Activated naive CD4-positive, alpha-beta T cell treated with anti-CD3 and anti-CD28 coated beads for 36 hours (primary cell): ENCODE data around the gene SNX15. TPM values are rescaled to one million over a fixed set of nuclear protein-coding genes. Genes with fewer than 3 reads are reported as not detected.
"Not testable (repeated sequence)": the region's sequence is repeated elsewhere in the genome, so short reads cannot be mapped to it uniquely, and the experiment has no call there.

Experiments used
- CTCF ChIA-PET: fragments of 350-600 bp; sonication (Branson Sonifier 250); formaldehyde crosslinking; loops from one replicate; lab custom pipeline; 2021; ENCODE audit warnings: antibody characterized with exemption; lab: Charles Lee
- DNase-seq: peaks from one replicate; pipeline ENCODE4 v3.0.0-alpha.2; 2020
- H3K27ac Mint-ChIP-seq: one replicate; pipeline ENCODE4 v1.8.0; 2021; ENCODE audit warnings: mild to moderate bottlenecking, mixed read lengths
- H3K27me3 Mint-ChIP-seq: one replicate; pipeline ENCODE4 v1.8.0; 2021; ENCODE audit warnings: low read depth, mixed read lengths
- H3K36me3 Mint-ChIP-seq: one replicate; pipeline ENCODE4 v1.8.0; 2021; ENCODE audit warnings: low read depth, mixed read lengths
- H3K4me1 Mint-ChIP-seq: one replicate; pipeline ENCODE4 v1.8.0; 2021; ENCODE audit warnings: low read depth, mixed read lengths
- H3K4me3 Mint-ChIP-seq: one replicate; pipeline ENCODE4 v1.8.0; 2021; ENCODE audit warnings: mild to moderate bottlenecking, moderate library complexity, mixed read lengths
- H3K9me3 Mint-ChIP-seq: one replicate; pipeline ENCODE4 v1.8.0; 2021; ENCODE audit warnings: mixed read lengths
- intact Hi-C: fragments of 100-400 bp; cut with micrococcal nuclease; formaldehyde crosslinking; loops from one replicate; pipeline ENCODE4 v1.15.1; 2023
- total RNA-seq, 2 experiments: library from RNA; stranded (reverse); gene quantifications; one replicate each; pipeline ENCODE4 v1.2.3, GENCODE V29; 2021

Gene SNX15
- total RNA-seq, 2 experiments from 2014 or later, result 8.9 to 9.4 TPM

DNA sequence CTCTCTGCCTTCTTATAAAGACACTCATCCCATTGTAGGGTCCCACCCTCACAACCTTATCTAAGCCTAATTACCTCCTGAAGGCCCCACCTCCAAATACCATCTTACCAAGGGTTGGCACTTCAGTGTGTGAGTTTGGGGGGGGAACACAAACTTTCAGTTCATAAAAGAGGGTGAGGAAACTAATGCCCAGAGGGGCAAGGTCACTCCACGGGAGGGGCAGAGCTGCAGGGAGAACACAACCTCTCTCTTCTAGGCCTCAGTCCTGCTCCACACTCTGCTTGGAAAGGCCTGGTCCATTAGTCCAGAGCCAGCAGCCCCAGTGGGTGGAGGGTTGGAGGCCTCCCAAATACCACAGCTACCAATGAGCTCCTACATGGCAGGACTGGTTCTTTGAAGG is 27.8 kb upstream of the SNX15 start:
- H3K4me3 Mint-ChIP-seq, result no peak overlapping the region
- no peak overlapping the region for H3K27ac Mint-ChIP-seq

DNA sequence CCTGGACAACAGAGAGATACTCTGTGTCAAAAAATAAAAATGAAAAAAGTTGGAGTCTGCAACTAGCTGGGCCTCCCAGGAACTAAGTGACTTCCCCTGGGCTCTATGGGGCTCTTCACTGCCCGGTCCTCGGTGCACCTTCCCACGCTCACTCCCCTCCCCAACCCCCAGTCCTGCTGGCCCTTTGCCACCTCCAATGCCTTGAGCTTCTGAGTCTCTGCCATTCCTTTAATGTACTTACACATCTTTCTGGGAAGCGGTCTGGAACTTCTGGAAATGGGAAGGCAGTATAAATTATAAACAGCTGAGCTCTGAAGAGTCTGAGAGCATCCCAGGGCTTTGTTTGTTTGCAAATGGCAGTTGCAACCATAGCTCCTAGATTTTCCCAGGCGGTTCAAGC is 24.5 kb upstream of the SNX15 start:
- intact Hi-C loops, result no loop called here
- H3K4me3 Mint-ChIP-seq, result no peak overlapping the region
- CTCF ChIA-PET, result interaction anchor here (1.2 kb wide), 1 partner anchor 12 kb away, joined by 6 read pairs; the partner anchor contains the start of gene ARL2
- no peaks in the 10 kb centered on the region for H3K36me3 Mint-ChIP-seq
- H3K4me1 Mint-ChIP-seq, result peaks cover 7% of the 10 kb centered on the region
- H3K27me3 Mint-ChIP-seq, result no peaks in the 10 kb centered on the region
- H3K27ac Mint-ChIP-seq, result no peak overlapping the region
- no peak for DNase-seq
- no peaks in the 10 kb centered on the region for H3K9me3 Mint-ChIP-seq

More for the DNA sequence above, 27.8 kb upstream of the SNX15 start:
- CTCF ChIA-PET, result interaction anchor here (2.5 kb wide), 1 partner anchor 13 kb away, joined by 9 read pairs; no protein-coding TSS in a partner anchor
- no peaks in the 10 kb centered on the region for H3K9me3 Mint-ChIP-seq
- H3K27me3 Mint-ChIP-seq, result no peaks in the 10 kb centered on the region
- no peaks in the 10 kb centered on the region for H3K36me3 Mint-ChIP-seq
- intact Hi-C loops, result no loop called here
- DNase-seq, result no peak
- peaks cover 7% of the 10 kb centered on the region for H3K4me1 Mint-ChIP-seq

DNA sequence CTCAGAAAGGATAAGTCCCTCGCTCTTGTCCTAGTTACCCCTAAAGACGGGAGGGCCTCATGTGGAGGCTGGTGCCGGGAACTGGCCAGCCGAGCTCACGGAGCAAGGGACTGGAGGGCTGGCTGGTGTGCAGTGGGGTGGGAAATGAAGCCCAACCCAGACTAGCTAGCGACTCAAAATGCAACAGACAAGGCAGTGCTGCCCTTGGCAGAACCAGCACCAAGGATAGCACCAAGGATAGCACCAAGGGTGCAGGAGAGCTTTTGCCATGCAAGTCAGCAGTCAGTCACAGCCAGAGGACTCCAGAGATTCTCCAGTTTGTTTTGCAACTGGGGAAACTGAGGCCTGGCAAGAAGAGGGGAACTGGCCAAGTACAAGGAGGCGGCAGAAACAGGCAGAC is 24.0 kb upstream of the SNX15 start:
- H3K4me1 Mint-ChIP-seq, result peaks cover 5% of the 10 kb centered on the region
- CTCF ChIA-PET, result interaction anchor here (1.2 to 1.4 kb wide), 2 partner anchors 10 to 11 kb away, joined by 4 to 6 read pairs; partner anchors contain the start of gene ARL2
- no peak overlapping the region for H3K4me3 Mint-ChIP-seq
- H3K27ac Mint-ChIP-seq, result no peak overlapping the region
- DNase-seq, result no peak
- H3K9me3 Mint-ChIP-seq, result no peaks in the 10 kb centered on the region
- H3K36me3 Mint-ChIP-seq, result no peaks in the 10 kb centered on the region
- no peaks in the 10 kb centered on the region for H3K27me3 Mint-ChIP-seq
- intact Hi-C loops, result no loop called here

DNA sequence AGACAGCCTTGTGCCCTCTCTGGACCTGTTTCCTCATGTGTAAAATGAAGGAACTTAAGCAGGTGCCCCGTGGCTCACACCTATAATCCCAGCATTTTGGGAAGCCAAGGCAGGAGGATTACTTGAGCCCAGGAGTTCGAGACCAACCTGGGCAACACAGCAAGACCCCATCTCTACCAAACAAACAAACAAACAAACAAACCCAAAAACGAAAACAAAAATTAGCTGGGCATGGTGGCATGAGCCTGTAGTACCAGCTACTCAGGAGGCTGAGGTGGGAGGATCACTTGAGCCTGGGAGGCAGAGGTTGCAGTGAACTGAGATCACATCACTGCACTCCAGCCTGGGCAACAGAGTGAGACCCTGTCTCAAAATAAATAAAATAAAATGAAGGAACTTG is 23.3 kb upstream of the SNX15 start:
- intact Hi-C loops, DNase-seq, H3K9me3 Mint-ChIP-seq, H3K36me3 Mint-ChIP-seq, H3K27me3 Mint-ChIP-seq, H3K4me3 Mint-ChIP-seq, H3K4me1 Mint-ChIP-seq, H3K27ac Mint-ChIP-seq: not testable (repeated sequence)
- CTCF ChIA-PET, result interaction anchor here (1.2 to 1.4 kb wide), 2 partner anchors 9 to 10 kb away, joined by 4 to 6 read pairs; partner anchors contain the start of gene ARL2

DNA sequence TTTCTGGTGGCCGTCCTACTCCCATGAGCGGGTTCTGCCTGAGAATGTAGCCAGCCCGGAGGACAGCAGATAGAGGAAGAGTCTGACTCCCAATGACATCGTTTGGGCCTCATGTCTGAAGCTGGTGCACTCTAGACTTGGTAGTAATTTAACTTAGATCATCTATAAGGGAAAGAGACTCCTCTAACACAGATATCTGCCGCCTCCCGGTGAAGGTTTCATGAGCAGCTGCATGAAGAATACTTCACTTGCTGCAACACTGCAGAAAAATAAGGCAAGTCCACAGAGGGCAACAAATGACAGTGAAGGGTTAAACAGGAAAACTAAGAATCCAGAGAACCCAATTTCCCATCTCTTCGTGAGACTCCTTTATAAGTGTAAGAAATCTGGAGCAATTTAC is 19.2 kb upstream of the SNX15 start:
- H3K27ac Mint-ChIP-seq, result no peak overlapping the region
- no peaks in the 10 kb centered on the region for H3K36me3 Mint-ChIP-seq
- H3K27me3 Mint-ChIP-seq, result no peaks in the 10 kb centered on the region
- H3K9me3 Mint-ChIP-seq, result no peaks in the 10 kb centered on the region
- peaks cover under 1% of the 10 kb centered on the region for H3K4me1 Mint-ChIP-seq
- intact Hi-C loops, result loop anchor here (1.0 kb wide), 1 partner anchor 90 kb away; no protein-coding TSS in a partner anchor
- CTCF ChIA-PET, result no interaction called here
- peak; percentile 34 for DNase-seq
- H3K4me3 Mint-ChIP-seq, result no peak overlapping the region

DNA sequence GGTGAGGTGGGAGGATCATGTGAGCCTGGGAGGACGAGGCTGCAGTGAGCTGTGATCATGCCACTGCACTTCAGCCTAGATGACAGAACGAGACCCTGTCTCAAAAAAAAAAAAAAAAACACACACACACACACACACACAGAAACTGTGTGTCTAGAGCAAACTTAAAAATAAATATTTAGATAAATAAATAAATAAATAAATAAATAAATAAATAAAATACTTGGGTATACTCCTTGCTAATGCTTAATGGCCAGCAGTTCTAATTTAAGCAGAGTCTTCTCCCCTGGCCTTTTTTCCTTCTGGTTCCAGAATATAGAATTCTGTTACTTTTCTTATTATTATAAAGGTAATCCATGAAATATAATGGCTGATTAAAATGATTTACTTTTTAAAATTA is 18.4 kb upstream of the SNX15 start:
- no peak for DNase-seq
- no peaks in the 10 kb centered on the region for H3K27me3 Mint-ChIP-seq
- CTCF ChIA-PET, result interaction anchor here (0.6 to 0.8 kb wide), 2 partner anchors 12 to 162 kb away, joined by 3 read pairs; partner anchors contain the start of gene BATF2
- H3K4me1 Mint-ChIP-seq, result peaks cover 5% of the 10 kb centered on the region
- no peak overlapping the region for H3K4me3 Mint-ChIP-seq
- H3K27ac Mint-ChIP-seq, result no peak overlapping the region
- H3K9me3 Mint-ChIP-seq, result no peaks in the 10 kb centered on the region
- no peaks in the 10 kb centered on the region for H3K36me3 Mint-ChIP-seq
- intact Hi-C loops, result loop anchor here (1.0 kb wide), 1 partner anchor 91 kb away; no protein-coding TSS in a partner anchor

DNA sequence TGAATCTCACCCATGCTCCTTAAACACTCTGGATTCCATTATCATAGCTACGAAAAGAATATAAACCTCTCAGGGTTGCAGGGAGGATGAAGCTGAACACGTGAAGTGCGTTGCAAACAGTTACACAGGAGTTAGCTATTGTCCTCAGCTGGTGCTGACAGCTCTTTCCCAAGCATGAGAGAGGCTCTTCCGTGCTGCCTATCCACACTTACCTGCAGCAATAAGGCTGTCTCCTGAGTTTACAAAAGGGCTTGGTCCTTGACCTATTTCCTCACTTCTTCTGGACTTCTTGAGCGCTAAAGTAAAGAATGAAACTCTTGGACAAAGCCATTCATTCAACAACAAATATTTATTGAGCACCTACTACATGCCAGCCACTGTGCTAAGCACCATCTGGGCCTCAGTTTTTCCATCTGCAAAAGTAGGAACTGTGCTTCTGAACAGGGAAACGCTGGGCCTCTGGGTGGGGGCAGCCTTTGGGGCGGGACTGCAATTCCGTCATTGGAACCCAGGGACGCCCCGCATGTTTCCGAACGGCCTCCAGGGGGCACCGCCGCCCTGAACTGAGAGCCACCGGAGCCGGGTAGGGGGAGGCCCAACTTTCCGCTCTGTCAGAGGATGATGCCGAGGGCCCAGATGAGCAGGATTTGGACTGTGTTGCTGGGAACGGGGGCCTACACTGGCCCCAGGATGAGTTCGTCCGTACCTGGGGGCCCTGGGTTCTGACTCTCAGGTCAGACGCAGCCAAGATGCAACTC is 13.9 kb upstream of the SNX15 start:
- CTCF ChIA-PET, result interaction anchor here (0.6 to 3.8 kb wide), 19 partner anchors 9 to 204 kb away, joined by 3 to 12 read pairs (median 4); partner anchors contain the start of genes TM7SF2, VPS51 and ZNHIT2
- Mint-ChIP-seq H3K4me1 (peaks cover 27% of the 10 kb centered on the region), H3K27me3 (no peaks in the 10 kb centered on the region), H3K36me3 (peaks cover 9% of the 10 kb centered on the region), H3K9me3 (no peaks in the 10 kb centered on the region), H3K27ac (peak overlapping the region; percentile 96), H3K4me3 (peak overlapping the region; percentile 85)
- intact Hi-C loops, result loop anchor here (1.0 to 5.0 kb wide), 10 partner anchors 14 to 317 kb away; partner anchors contain the start of genes CAPN1, CDCA5, POLA2 and PPP2R5B
- DNase-seq, result peak; percentile 96

DNA sequence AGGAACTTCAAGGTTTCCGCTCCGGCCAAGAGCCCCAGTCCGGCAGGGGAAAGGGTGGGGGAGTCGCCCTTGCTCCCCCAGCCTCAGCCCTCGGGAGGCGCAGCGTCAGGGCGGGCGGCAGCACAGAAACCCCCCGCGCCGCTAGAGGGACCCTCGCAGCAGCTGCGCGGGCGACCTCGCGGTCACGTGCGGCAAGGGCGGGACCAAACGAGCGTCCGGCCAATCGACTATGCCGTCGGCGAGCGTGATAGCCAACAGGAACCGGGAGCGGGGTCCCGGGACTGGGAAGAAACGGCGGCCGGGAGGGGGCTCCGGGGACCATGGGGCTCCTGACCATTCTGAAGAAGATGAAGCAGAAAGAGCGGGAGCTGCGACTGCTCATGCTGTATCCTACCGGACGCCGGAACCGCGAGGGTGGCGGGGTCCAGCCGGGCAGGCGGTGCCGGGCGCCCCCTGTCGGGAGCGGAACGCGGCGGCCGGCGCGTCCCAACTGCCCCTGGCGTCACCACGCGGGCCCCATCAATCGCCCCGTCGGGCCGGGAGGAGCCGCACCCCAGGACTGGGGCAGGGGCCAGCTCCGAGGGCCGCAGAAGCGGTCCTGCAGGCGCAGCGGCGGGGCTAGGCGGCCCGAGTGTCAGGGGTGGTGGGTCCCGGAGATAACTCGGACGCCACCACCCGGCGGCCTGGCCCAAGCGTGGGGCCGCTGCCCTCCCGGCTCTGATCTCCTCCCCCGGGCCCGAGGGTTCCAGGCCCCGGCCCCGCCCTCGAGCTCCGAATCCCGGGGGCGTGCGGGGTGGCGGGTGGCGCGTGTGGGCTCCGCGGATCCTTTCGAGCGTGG is 13.1 kb upstream of the SNX15 start, which contains the start of gene ARL2:
TSS of gene ARL2 (plus strand) at position 273 of the 838 bp plus-strand sequence. CDS start at position 321, 48 bp downstream.
- no peaks in the 10 kb centered on the region for H3K27me3 Mint-ChIP-seq
- peaks cover 9% of the 10 kb centered on the region for H3K36me3 Mint-ChIP-seq
- no peaks in the 10 kb centered on the region for H3K9me3 Mint-ChIP-seq
- H3K27ac Mint-ChIP-seq, result peak within 1 kb of the TSS; percentile 96
- CTCF ChIA-PET, result interaction anchor here (0.6 to 3.8 kb wide), 15 partner anchors 11 to 248 kb away, joined by 3 to 22 read pairs (median 4); partner anchors contain the start of genes POLA2, SAC3D1, SNX15 and TM7SF2
- peak within 1 kb of the TSS; percentile 90 for H3K4me3 Mint-ChIP-seq
- intact Hi-C loops, result loop anchor here (1.0 to 5.0 kb wide), 14 partner anchors 13 to 317 kb away; partner anchors contain the start of genes ATG2A, CAPN1, CDCA5 and POLA2
- H3K4me1 Mint-ChIP-seq, result peaks cover 27% of the 10 kb centered on the region
- peak; percentile 87 for DNase-seq

DNA sequence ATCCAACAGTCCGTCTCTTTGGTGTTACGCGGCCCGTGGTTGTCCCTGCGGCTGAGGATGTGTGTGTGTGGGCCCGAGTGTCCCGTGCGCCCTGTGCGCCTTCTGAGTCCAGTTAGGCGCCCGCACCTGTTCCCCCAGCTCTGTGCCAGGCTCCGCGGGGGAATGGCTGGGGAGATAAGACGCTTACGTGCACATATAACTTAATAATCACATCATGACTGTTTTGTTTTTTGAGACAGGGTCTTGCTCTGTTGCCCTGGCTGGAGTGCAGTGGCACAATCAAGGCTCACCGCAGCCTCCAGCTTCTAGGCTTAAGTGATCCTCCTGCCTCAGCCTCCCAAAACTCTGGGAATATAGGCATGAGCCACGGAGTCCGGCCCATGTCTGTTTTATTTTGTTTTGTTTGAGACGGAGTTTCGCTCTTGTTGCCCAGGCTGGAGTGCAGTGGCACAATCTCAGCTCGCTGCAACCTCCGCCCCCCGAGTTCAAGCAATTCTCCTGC is 12.5 kb upstream of the SNX15 start:
- Mint-ChIP-seq H3K9me3 (no peaks in the 10 kb centered on the region), H3K27ac (peak overlapping the region; percentile 95), H3K4me1 (peaks cover 27% of the 10 kb centered on the region), H3K4me3 (peak overlapping the region; percentile 90), H3K36me3 (peaks cover 9% of the 10 kb centered on the region), H3K27me3 (no peaks in the 10 kb centered on the region)
- DNase-seq, result peak; percentile 36
- intact Hi-C loops, result loop anchor here (1.0 to 5.0 kb wide), 6 partner anchors 27 to 248 kb away; partner anchors contain the start of genes ATG2A, POLA2, SAC3D1 and SF1
- CTCF ChIA-PET, result interaction anchor here (0.6 to 3.8 kb wide), 15 partner anchors 12 to 247 kb away, joined by 3 to 22 read pairs (median 4); partner anchors contain the start of genes POLA2, SAC3D1, SNX15 and TM7SF2

DNA sequence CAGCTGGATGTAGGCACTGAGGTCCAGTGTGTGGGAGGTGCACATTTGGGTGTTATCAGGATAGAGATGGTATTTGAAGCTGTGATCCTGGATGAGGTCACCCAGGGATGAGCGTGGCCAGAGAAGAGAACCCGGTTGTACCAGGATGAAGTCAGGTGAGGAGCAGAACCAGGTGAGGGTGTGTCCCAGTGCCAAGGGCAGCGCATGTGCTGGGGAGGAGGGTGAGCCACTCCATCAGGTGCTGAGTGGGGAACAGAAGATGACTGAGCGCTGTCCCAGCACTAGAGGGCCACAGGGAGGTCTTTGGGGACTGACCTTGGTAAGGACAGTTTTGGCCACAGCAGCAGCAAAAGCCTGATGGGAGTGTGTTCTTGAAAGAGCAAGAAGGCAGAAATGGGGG is 10.5 kb upstream of the SNX15 start:
- H3K9me3 Mint-ChIP-seq, result no peaks in the 10 kb centered on the region
- peaks cover 27% of the 10 kb centered on the region for H3K4me1 Mint-ChIP-seq
- H3K4me3 Mint-ChIP-seq, result no peak overlapping the region
- no peak for DNase-seq
- intact Hi-C loops, result no loop called here
- CTCF ChIA-PET, result no interaction called here
- H3K27me3 Mint-ChIP-seq, result no peaks in the 10 kb centered on the region
- no peak overlapping the region for H3K27ac Mint-ChIP-seq
- H3K36me3 Mint-ChIP-seq, result peaks cover 11% of the 10 kb centered on the region

DNA sequence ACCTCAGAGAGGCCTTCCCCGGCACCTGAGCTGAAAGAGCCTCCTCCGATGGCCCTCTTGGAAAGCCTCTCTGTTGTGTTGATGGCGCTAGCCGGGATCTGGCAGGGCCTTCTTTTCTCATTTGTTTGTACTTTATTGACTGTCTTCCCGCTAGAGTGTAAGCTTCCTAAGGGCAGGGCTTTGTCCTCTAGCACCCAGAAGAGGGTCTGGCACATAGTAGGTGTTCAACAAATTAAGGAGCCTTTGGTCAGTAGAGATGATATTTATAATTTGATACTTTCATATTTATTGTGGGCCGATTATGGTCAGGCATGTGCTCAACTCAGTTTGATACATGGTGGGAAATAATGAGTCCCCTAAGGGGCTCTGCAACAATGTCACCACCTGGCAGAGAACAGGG is 9.3 kb upstream of the SNX15 start:
- H3K36me3 Mint-ChIP-seq, result peaks cover 11% of the 10 kb centered on the region
- no peaks in the 10 kb centered on the region for H3K27me3 Mint-ChIP-seq
- CTCF ChIA-PET, result no interaction called here
- H3K4me3 Mint-ChIP-seq, result no peak overlapping the region
- intact Hi-C loops, result no loop called here
- no peak for DNase-seq
- H3K27ac Mint-ChIP-seq, result no peak overlapping the region
- H3K9me3 Mint-ChIP-seq, result no peaks in the 10 kb centered on the region
- peaks cover 27% of the 10 kb centered on the region for H3K4me1 Mint-ChIP-seq
